SK-N-SH (cell line): ENCODE data around the gene ETV6.

ENCODE experiments used
- CTCF ChIP-seq: fragments of 200-600 bp; sonication (generic); IDR thresholded peaks from 2 replicates; pipeline ENCODE4 v1.6.1; 2017; ENCODE audit warnings: antibody characterized with exemption, mild to moderate bottlenecking, moderate library complexity
- ELF1 ChIP-seq: IDR thresholded peaks from 2 replicates; pipeline ENCODE4 v1.4.0; 2012
- EP300 ChIP-seq, 2 experiments: IDR thresholded peaks; 2 replicates each; pipeline versions ENCODE4 v1.4.0 to v1.6.1; 2012; ENCODE audit warnings: borderline replicate concordance in 1 of 2, low read depth in 1 of 2, low read length in 1 of 2
- FOSL2 ChIP-seq: IDR thresholded peaks from 2 replicates; pipeline ENCODE4 v1.4.0; 2012; ENCODE audit warnings: low read depth, mild to moderate bottlenecking, moderate library complexity, borderline replicate concordance
- POLR2AphosphoS5 ChIP-seq: IDR thresholded peaks from 2 replicates; pipeline ENCODE4 v1.6.1; 2012; ENCODE audit warnings: low read depth, low read length
- RAD21 ChIP-seq: IDR thresholded peaks from 2 replicates; pipeline ENCODE4 v1.6.1; 2012; ENCODE audit warnings: mild to moderate bottlenecking, low read length
- RCOR1 ChIP-seq: fragments of 150-350 bp; IDR thresholded peaks from 2 replicates; pipeline ENCODE4 v1.6.1; 2017; ENCODE audit warnings: antibody characterized with exemption, low read length
- RFX5 ChIP-seq: IDR thresholded peaks from 2 replicates; pipeline ENCODE4 v1.6.1; 2012; ENCODE audit warnings: mild to moderate bottlenecking, improper control_type of control experiment, low read length
- TAF1 ChIP-seq: IDR thresholded peaks from 2 replicates; pipeline ENCODE4 v1.6.1; 2012; ENCODE audit warnings: low read depth, mild to moderate bottlenecking, low read length, moderate library complexity, borderline replicate concordance
- YY1 ChIP-seq: IDR thresholded peaks from 2 replicates; pipeline ENCODE4 v1.4.0; 2012; ENCODE audit warnings: low read depth, mild to moderate bottlenecking
- TF ChIP-seq, protein P1 (sequence below): IDR thresholded peaks from 2 replicates; pipeline ENCODE4 v1.6.1; 2012; ENCODE audit warnings: mild to moderate bottlenecking, low read depth, low read length, moderate library complexity

GRCh38 chr12:11728154-11728755 is 78.8 kb downstream of the ETV6 start:
- TF ChIP-seq CTCF (no peak), YY1 (no peak), POLR2AphosphoS5 (no peak), RFX5 (no peak), RCOR1 (no peak), EP300 (IDR thresholded peaks at IDR 0.05; ENCODE audit: borderline replicate concordance in 1 of 2, low read depth in 1 of 2, low read length in 1 of 2) (no peak), TAF1 (no peak), ELF1 (no peak), RAD21 (no peak), FOSL2 (no peak)
- TF ChIP-seq, protein P1, sequence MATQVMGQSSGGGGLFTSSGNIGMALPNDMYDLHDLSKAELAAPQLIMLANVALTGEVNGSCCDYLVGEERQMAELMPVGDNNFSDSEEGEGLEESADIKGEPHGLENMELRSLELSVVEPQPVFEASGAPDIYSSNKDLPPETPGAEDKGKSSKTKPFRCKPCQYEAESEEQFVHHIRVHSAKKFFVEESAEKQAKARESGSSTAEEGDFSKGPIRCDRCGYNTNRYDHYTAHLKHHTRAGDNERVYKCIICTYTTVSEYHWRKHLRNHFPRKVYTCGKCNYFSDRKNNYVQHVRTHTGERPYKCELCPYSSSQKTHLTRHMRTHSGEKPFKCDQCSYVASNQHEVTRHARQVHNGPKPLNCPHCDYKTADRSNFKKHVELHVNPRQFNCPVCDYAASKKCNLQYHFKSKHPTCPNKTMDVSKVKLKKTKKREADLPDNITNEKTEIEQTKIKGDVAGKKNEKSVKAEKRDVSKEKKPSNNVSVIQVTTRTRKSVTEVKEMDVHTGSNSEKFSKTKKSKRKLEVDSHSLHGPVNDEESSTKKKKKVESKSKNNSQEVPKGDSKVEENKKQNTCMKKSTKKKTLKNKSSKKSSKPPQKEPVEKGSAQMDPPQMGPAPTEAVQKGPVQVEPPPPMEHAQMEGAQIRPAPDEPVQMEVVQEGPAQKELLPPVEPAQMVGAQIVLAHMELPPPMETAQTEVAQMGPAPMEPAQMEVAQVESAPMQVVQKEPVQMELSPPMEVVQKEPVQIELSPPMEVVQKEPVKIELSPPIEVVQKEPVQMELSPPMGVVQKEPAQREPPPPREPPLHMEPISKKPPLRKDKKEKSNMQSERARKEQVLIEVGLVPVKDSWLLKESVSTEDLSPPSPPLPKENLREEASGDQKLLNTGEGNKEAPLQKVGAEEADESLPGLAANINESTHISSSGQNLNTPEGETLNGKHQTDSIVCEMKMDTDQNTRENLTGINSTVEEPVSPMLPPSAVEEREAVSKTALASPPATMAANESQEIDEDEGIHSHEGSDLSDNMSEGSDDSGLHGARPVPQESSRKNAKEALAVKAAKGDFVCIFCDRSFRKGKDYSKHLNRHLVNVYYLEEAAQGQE: no peak
